Neural progenitor cell (in vitro differentiated cells): ENCODE data around the gene HNRNPCL1. TPM values are rescaled to one million over a fixed set of nuclear protein-coding genes. Genes with fewer than 3 reads are reported as not detected.
"Not testable (repeated sequence)": the region's sequence is repeated elsewhere in the genome, so short reads cannot be mapped to it uniquely, and the experiment has no call there.

Experiments used
- DNase-seq: peaks from one replicate; pipeline ENCODE4 v3.0.0-alpha.2; 2016; ENCODE audit warnings: low spot score
- H2AFZ ChIP-seq: fragments of 200-600 bp; sonication (generic); replicated peaks from 2 replicates; pipeline ENCODE4 v1.6.1; 2016; ENCODE audit warnings: antibody characterized with exemption
- H3F3A ChIP-seq: fragments of 200-600 bp; sonication (generic); 2 replicates; pipeline ENCODE4 v1.6.1; 2016; ENCODE audit warnings: antibody characterized with exemption, low read depth
- H3K27ac ChIP-seq: fragments of 200-600 bp; sonication (generic); 2 replicates; pipeline ENCODE4 v1.5.1; 2016; ENCODE audit warnings: mild to moderate bottlenecking
- H3K27me3 ChIP-seq: fragments of 200-600 bp; sonication (generic); 2 replicates; pipeline ENCODE4 v1.6.1; 2016; ENCODE audit warnings: mild to moderate bottlenecking, moderate library complexity
- H3K36me3 ChIP-seq: fragments of 200-600 bp; sonication (generic); 2 replicates; pipeline ENCODE4 v1.5.1; 2016
- H3K4me1 ChIP-seq: fragments of 200-600 bp; sonication (generic); 2 replicates; pipeline ENCODE4 v1.6.1; 2016; ENCODE audit warnings: mixed run types
- H3K4me2 ChIP-seq: fragments of 200-600 bp; sonication (generic); 2 replicates; pipeline ENCODE4 v1.6.1; 2016
- H3K4me3 ChIP-seq: fragments of 200-600 bp; sonication (generic); 2 replicates; pipeline ENCODE4 v1.5.1; 2016
- H3K79me2 ChIP-seq: fragments of 200-600 bp; sonication (generic); 2 replicates; pipeline ENCODE4 v1.6.1; 2016; ENCODE audit warnings: low read depth
- H3K9ac ChIP-seq: fragments of 200-600 bp; sonication (generic); 2 replicates; pipeline ENCODE4 v1.6.1; 2016
- H3K9me3 ChIP-seq: fragments of 200-600 bp; sonication (generic); 2 replicates; pipeline ENCODE4 v1.5.1; 2016; ENCODE audit warnings: low read depth
- H4K20me1 ChIP-seq: fragments of 200-600 bp; sonication (generic); 2 replicates; pipeline ENCODE4 v1.6.1; 2016; ENCODE audit warnings: low read depth
- H3K27ac Mint-ChIP-seq: 3 replicates; pipeline ENCODE4 v1.8.0; 2021; ENCODE audit warnings: mixed read lengths
- H3K27me3 Mint-ChIP-seq: 2 replicates; pipeline ENCODE4 v1.8.0; 2022; ENCODE audit warnings: low read depth, mild to moderate bottlenecking, inconsistent platforms, moderate library complexity, mixed read lengths; ENCODE audit not compliant: insufficient read depth
- H3K36me3 Mint-ChIP-seq: 3 replicates; pipeline ENCODE4 v1.8.0; 2021; ENCODE audit warnings: mixed read lengths
- H3K4me1 Mint-ChIP-seq: 3 replicates; pipeline ENCODE4 v1.8.0; 2021; ENCODE audit warnings: mixed read lengths
- H3K4me3 Mint-ChIP-seq: 3 replicates; pipeline ENCODE4 v1.8.0; 2021; ENCODE audit warnings: mild to moderate bottlenecking, moderate library complexity, mixed read lengths
- H3K9me3 Mint-ChIP-seq: 3 replicates; pipeline ENCODE4 v1.8.0; 2020; ENCODE audit warnings: mixed read lengths
- total RNA-seq: library from RNA; depleted of rRNA; stranded (reverse); fragments of >200 nt; gene quantifications from 2 replicates; pipeline ENCODE4 v1.2.3, GENCODE V29; 2015; ENCODE audit warnings: low replicate concordance

Gene HNRNPCL1
- total RNA-seq: not detected in 2 replicates

DNA sequence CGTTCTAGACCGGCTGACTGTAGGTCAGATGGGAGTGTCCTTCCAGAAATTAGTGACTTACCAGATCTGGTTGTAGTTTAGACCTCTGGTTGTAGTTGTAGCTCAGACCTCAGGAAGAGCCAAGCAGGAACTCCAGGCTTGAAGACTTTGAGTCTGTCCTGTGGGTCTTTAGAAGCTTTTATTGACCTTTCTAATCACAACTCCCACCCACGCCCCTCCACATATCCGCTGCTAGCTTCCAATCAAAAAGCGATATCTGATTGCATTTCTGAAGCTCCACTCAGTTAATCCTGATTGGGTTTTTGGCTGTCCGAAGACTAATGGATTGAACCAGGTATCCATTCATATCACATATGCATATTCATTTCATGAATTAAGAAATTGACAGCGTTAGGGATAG, at the start of gene HNRNPCL1:
Gene HNRNPCL1, minus strand, starts transcription at position 101 of the 400 bp plus-strand sequence. CDS start 431 bp downstream, outside the sequence.
- H3K27me3 Mint-ChIP-seq, H3K9me3 Mint-ChIP-seq, H3K4me3 Mint-ChIP-seq, H3K27me3 ChIP-seq, H2AFZ ChIP-seq, H3K4me2 ChIP-seq, H3K79me2 ChIP-seq, H3K27ac Mint-ChIP-seq, H3K36me3 ChIP-seq, H3K27ac ChIP-seq, H4K20me1 ChIP-seq, H3K9ac ChIP-seq, H3K9me3 ChIP-seq, H3K4me3 ChIP-seq, H3K36me3 Mint-ChIP-seq, H3F3A ChIP-seq, H3K4me1 ChIP-seq, DNase-seq, H3K4me1 Mint-ChIP-seq: not testable (repeated sequence)

DNA sequence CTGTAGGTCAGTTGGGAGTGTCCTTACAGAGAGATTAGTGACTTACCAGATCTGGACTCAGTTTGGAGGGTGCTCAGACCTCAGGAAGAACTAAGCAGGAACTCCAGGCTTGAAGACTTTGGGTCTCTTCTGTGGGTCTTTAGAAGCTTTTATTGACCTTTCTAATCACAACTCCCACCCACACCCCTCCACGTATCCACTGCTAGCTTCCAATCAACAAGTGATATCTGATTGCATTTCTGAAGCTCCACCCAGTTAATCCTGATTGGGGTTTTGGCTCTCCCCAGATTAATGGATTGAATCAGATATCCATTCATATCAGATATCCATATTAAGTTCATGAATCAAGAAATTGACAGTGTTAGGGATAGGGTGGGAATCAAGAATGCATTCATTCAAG, 49.6 kb upstream of the HNRNPCL1 start, which contains the start of gene PRAMEF10:
Gene PRAMEF10, minus strand, starts transcription at position 101 of the 400 bp plus-strand sequence. CDS start 2,423 bp downstream, outside the sequence.
- not testable (repeated sequence) for H3K27ac Mint-ChIP-seq, H3K79me2 ChIP-seq, H3F3A ChIP-seq, H3K4me1 ChIP-seq, H3K4me2 ChIP-seq, H3K4me1 Mint-ChIP-seq, H3K4me3 ChIP-seq, H3K9me3 ChIP-seq, H3K27me3 ChIP-seq, H2AFZ ChIP-seq, DNase-seq, H3K27me3 Mint-ChIP-seq, H3K9ac ChIP-seq, H3K4me3 Mint-ChIP-seq, H3K36me3 Mint-ChIP-seq, H3K36me3 ChIP-seq, H4K20me1 ChIP-seq, H3K9me3 Mint-ChIP-seq, H3K27ac ChIP-seq

DNA sequence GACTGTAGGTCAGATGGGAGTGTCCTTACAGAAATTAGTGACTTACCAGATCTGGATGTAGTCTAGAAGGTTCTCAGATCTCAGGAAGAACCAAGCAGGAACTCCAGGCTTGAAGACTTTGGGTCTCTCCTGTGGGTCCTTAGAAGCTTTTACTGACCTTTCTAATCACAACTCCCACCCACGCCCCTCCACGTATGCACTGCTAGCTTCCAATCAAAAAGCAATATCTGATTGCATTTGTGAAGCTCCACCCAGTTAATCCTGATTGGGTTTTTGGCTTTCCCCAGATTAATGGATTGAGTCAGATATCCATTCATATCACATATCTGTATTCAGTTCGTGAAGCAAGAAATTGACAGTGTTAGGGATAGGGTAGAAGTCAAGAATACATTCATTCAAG, 37.6 kb upstream of the HNRNPCL1 start, which contains the start of gene PRAMEF4:
Gene PRAMEF4, minus strand, starts transcription at position 101 of the 400 bp plus-strand sequence. CDS start 2,807 bp downstream, outside the sequence.
- H3K9me3 ChIP-seq, H3K27ac ChIP-seq, H3K4me1 Mint-ChIP-seq, H3K9me3 Mint-ChIP-seq, H3K36me3 Mint-ChIP-seq, H4K20me1 ChIP-seq, H3K4me2 ChIP-seq, H3K4me3 ChIP-seq, H3K9ac ChIP-seq, H3K4me3 Mint-ChIP-seq, H3K27me3 Mint-ChIP-seq, H3F3A ChIP-seq, H3K4me1 ChIP-seq, H3K27me3 ChIP-seq, H3K27ac Mint-ChIP-seq, H3K36me3 ChIP-seq, H2AFZ ChIP-seq, DNase-seq, H3K79me2 ChIP-seq: not testable (repeated sequence)

DNA sequence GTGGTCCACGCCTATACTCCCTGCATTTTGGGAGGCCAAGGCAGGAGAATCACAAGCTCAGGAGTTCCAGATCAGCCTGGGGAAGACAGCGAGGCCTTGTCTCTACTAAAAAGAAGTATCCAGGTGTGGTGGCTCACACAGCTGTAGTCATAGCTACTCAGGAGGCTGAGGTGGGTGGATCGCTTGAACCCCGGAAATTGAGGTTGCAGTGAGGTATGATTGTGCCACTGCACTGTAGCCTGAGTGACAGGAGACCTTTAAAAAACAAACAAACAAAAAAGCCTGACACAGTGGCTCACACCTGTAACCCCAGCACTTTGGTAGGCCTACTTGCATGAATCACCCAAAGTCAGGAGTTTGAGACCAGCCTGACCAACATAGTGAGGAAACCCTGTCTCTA, 29.9 kb upstream of the HNRNPCL1 start:
- H3K79me2 ChIP-seq, H3K27me3 Mint-ChIP-seq, H3K4me1 Mint-ChIP-seq, H3K27me3 ChIP-seq, H2AFZ ChIP-seq, H3K9ac ChIP-seq, DNase-seq, H3K36me3 ChIP-seq, H3K36me3 Mint-ChIP-seq, H3K4me3 ChIP-seq, H4K20me1 ChIP-seq, H3K9me3 Mint-ChIP-seq, H3K4me3 Mint-ChIP-seq, H3F3A ChIP-seq, H3K27ac ChIP-seq, H3K27ac Mint-ChIP-seq, H3K4me1 ChIP-seq, H3K9me3 ChIP-seq, H3K4me2 ChIP-seq: not testable (repeated sequence)

DNA sequence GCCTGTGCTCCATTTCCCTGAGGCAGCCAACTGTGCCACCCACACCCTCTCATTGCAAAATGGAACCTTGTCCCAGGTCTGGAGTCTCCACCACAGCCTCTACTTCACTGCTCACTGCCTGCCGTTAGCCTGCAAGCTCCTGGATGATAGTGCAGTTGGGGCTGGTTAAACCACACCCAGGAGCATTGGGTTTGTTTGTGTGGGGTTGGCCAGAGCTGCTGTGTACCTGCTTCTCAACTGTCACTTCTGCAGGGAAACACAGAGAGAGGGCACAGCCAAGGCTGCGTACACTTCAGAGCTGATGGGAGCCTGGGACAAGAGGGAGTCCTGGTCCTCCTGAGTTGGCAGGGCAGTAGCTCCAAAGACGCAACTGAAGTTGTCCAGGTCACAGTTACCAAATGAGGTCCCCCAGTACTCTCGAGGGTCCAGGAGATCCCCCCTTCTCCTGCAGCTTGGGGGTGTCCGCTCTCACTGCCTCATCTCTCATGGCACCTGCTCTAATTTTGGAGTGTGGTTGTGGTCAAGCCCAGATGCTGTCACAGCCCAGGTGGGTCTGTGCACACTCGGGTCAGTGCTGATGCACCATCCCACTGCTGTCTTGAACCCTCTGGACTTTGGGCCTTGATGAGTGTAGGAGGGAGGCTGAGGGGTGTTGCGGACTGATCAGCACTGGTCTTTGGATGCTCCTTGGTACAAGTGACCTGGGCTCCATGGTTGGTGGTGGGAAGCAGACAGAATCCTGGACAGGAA, 14.8 kb upstream of the HNRNPCL1 start:
- H3K27me3 ChIP-seq, DNase-seq, H2AFZ ChIP-seq, H3K27me3 Mint-ChIP-seq, H3K27ac Mint-ChIP-seq, H3K36me3 Mint-ChIP-seq, H3K36me3 ChIP-seq, H3K4me1 ChIP-seq, H3K9ac ChIP-seq, H3K4me3 Mint-ChIP-seq, H3K4me3 ChIP-seq, H4K20me1 ChIP-seq, H3K4me2 ChIP-seq, H3K79me2 ChIP-seq, H3K9me3 Mint-ChIP-seq, H3K9me3 ChIP-seq, H3K27ac ChIP-seq, H3K4me1 Mint-ChIP-seq, H3F3A ChIP-seq: not testable (repeated sequence)

DNA sequence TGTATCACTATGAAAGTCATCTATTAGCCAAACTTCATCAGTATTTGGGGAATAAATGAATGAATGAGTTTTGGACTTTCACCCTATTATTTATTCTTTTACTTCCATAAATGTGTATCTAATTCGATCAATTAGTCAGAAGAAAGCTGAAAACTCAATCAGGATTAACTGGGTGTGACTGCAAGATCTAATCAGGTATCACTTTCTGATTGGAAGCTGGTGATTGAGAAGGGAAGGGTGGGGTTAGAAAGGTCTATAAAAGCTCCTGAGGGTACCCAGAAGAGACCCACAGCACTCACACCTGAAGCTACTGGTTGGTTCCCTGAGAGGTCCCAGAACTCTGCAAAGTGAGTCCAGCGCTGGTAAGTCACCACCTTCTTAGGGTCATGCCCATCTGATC, 8.3 kb upstream of the HNRNPCL1 start, which contains the start of gene PRAMEF2:
Gene PRAMEF2, plus strand, starts transcription at position 301 of the 400 bp plus-strand sequence. CDS start 1,924 bp downstream, outside the sequence.
- not testable (repeated sequence) for H2AFZ ChIP-seq, H3K27me3 ChIP-seq, H3K27ac Mint-ChIP-seq, H3K9ac ChIP-seq, H3K27me3 Mint-ChIP-seq, H3K79me2 ChIP-seq, H3K36me3 ChIP-seq, H3K4me3 ChIP-seq, H3K4me1 ChIP-seq, H3K36me3 Mint-ChIP-seq, H3K4me2 ChIP-seq, H3K4me3 Mint-ChIP-seq, H3K4me1 Mint-ChIP-seq, H4K20me1 ChIP-seq, H3K9me3 ChIP-seq, H3F3A ChIP-seq, H3K27ac ChIP-seq, H3K9me3 Mint-ChIP-seq, DNase-seq
